GM19468 (cell line): ENCODE results near the gene MVB12B.
"Not testable (repeated sequence)": the region's sequence is repeated elsewhere in the genome, so short reads cannot be mapped to it uniquely, and the experiment has no call there.

Source experiments
- ATAC-seq: cut with Tn5 transposase; IDR thresholded peaks from one replicate; pipeline ENCODE4 v1.9.1; 2021; ENCODE audit warnings: mild to moderate bottlenecking, moderate library complexity, moderate number of reproducible peaks; ENCODE audit not compliant: unreplicated experiment; ENCODE audit errors: extremely low read depth

MVB12B gene

DNA sequence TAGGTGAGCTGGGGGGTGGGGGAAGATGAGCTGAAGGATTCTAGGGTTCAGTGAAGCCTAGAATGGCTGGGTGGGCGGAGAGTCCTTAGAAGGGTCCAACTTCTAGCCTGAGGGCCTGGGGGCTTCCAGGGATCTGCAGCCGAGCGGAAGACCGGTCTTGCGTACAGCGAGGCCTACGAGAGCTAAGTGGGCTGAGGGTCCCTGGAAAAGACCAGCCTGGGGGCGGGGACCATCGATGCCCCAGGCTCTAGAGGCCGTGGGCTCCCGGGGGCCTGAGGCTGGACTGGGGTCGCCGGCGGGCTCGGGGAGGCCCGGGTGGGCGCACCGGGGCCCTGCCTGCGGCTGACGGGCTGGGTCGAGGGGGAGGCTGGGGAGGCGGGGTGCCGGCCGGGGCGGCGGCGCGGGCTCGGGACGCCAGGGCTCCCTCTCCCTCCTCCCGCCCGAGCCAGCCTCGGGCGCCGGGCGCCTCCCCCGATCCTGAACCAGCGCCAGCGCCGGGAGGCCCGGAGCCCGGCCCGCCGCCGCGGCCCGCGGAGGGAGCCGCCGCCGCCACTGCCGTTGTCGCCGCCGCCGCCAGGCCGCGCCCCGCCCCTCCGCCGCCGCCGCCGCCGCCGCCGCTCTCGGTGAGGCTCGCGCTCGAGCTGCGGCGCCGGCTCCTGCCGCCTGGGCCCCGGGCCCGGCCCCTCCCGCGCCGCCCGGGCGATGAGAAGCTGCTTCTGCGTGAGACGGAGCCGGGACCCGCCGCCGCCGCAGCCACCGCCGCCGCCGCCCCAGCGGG is at the start of gene MVB12B:
Gene MVB12B (plus strand): TSS at position 602 of the 778 bp plus-strand sequence. CDS start 101 bp downstream, at position 703.
- ATAC-seq, result no peak

- no peak for ATAC-seq
Observed at GRCh38 chr9:126283799-126284465, 42.7 kb upstream of the MVB12B start.

- ATAC-seq, result not testable (repeated sequence)
Observed at GRCh38 chr9:126285652-126286051, 41.0 kb upstream of the MVB12B start.

DNA sequence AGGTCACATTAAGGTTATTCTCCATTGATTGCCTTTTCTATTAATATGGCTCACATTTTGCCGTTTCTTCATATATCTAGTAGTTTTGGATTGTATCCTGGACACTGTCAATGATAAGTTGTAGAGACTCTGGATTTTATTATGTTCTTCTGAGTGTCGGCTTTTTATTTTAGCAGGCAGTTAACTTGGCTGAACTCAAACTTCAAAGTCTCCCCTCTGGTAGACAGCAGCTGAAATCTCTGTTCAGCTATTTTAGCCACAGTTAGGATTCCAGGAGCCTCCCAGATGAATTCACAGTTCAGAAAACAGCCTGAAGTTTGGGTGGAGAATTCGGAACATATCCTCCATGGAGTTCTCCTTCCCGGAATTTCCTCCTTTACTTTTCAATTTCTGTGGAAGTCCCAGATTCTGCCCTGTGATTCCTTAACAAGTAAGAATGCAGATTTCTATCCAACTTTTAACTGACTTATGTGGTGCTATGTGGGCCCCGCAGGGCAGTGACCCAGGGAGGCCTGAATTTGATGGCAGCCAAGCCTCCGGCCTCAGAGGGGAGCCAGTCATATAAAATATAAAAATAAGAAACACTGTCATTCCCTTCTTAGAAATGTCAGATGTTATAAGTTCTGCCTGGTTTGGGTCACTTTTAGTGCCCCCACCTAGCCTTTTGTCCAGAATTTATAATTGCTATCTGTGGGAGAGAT is 39.3 kb upstream of the MVB12B start:
- ATAC-seq, result no peak

GRCh38 chr9:126290871-126291270 is 35.8 kb upstream of the MVB12B start:
- ATAC-seq, result no peak

- no peak for ATAC-seq
Observed at GRCh38 chr9:126291925-126292324, 34.7 kb upstream of the MVB12B start.

GRCh38 chr9:126292736-126293521 is 33.7 kb upstream of the MVB12B start:
- no peak for ATAC-seq

- ATAC-seq, result no peak
Observed at GRCh38 chr9:126293522-126293889, 33.1 kb upstream of the MVB12B start.

- ATAC-seq, result no peak
Observed at GRCh38 chr9:126294331-126295081, 32.1 kb upstream of the MVB12B start.

DNA sequence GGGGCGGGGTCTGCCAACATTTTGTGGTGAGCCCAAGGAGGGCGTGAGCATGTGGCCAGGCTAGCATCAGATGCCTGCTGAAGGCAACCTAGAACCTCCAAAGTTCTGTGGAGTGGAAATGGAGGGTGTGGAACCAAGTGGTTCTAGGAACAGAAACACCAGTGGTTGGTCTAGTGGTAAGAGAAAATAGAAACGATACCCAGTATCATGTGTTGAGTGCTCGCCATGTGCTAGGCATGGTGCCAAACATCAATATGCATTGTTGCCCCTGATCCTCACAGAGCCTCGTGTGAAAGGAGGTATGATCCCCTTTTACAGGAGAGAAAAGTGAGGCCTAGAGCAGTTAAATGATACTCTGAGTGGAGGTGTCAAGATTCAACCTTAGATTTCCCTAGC is 31.5 kb upstream of the MVB12B start:
- no peak for ATAC-seq

- no peak for ATAC-seq
Observed at GRCh38 chr9:126295516-126295915, 31.1 kb upstream of the MVB12B start.

GRCh38 chr9:126295936-126296600 is 30.6 kb upstream of the MVB12B start:
- ATAC-seq, result no peak

- ATAC-seq, result no peak
Observed at GRCh38 chr9:126296687-126297086, 29.9 kb upstream of the MVB12B start.

- no peak for ATAC-seq
Observed at GRCh38 chr9:126297661-126298060, 29.0 kb upstream of the MVB12B start.

GRCh38 chr9:126298063-126298801 is 28.4 kb upstream of the MVB12B start:
- ATAC-seq, result no peak

DNA sequence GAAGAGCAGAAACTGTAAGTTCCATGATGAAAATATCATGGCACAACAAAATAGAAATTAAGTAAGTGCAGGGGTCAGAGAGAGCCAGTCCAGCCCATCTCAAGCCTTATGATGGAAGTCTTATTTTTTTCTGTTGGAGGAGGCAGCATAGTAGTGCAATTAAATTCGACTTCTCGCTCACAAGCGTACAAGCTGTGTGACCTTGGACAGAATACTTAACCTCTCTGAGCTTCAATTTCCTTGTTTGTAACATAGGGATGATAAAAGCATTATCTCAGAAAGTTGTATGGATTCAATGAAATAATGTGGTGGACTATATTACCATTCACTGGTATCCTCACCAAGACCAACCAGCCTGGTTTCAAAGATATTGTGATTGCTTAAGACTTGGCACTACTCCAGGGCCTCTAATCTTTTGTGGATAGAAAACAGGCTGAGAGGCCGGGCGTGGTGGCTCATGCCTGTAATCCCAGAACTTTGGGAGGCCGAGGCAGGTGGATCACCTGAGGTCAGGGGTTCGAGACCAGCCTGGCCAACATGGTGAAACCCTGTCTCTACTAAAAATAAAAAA is 26.8 kb upstream of the MVB12B start:
- no peak for ATAC-seq

DNA sequence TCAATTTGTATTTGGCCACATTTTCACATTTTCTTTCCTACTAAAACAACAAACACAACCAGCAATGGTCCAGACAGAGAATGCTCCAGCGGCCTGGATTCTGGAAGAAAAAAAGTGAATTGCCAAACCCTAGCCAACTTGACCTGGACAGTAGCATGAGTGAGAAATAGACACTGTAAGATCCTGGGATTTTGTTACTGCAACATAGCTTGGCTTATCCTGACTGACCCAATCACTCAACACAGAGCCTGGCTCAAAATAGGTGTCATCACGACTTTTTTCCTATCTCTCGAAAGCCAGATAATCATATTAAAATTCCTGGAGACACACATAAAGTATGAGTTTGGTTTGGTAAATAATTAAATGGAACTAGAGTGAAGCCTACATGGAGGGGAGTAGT is 25.4 kb upstream of the MVB12B start:
- no peak for ATAC-seq

- no peak for ATAC-seq
Observed at GRCh38 chr9:126301985-126302603, 24.5 kb upstream of the MVB12B start.
